ENCODE data around the gene MZT2A.

DNA sequence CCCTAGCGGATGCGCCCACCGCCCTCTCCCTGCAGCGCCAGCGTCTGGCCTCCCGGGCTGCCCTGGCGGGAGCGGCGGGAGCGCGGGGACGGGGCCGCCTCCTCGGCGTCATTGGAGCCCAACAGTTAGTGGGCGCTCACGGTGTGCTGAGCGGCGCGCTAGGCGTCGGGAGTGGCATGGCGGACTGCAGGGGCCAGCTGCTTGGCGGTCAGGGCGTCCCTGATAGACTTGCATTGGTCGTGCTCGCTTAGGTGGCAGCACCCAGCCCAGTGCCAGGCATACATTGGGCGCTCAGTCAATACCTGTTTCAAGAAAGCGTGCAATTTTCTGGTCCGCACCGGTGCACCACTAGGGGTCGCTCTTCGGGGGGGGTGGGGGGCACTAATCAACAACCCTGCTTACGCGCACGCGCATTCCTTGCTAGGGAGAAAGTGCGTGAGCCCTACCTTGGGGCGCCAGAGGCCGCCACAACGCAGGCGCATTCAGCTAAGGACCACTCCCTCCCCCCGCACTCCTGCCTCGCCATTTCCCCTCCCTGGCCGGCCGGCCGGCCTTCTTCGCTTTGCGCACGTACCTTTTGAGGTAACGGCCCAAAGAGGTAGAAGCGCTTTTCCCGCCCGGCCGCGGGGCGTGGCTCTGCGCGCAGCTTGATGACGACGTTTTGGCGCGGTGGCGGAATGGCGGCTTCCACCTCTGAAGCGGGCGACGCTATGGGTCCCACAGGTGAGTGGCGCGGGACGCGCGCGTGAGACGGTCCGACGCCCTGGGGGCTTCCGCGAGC lies 411 bp upstream of the MZT2A start:
- TF ChIP-seq, protein P1, sequence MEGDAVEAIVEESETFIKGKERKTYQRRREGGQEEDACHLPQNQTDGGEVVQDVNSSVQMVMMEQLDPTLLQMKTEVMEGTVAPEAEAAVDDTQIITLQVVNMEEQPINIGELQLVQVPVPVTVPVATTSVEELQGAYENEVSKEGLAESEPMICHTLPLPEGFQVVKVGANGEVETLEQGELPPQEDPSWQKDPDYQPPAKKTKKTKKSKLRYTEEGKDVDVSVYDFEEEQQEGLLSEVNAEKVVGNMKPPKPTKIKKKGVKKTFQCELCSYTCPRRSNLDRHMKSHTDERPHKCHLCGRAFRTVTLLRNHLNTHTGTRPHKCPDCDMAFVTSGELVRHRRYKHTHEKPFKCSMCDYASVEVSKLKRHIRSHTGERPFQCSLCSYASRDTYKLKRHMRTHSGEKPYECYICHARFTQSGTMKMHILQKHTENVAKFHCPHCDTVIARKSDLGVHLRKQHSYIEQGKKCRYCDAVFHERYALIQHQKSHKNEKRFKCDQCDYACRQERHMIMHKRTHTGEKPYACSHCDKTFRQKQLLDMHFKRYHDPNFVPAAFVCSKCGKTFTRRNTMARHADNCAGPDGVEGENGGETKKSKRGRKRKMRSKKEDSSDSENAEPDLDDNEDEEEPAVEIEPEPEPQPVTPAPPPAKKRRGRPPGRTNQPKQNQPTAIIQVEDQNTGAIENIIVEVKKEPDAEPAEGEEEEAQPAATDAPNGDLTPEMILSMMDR (IDR thresholded peaks at IDR 0.05) = peak; percentile 97
- TF ChIP-seq POLR2AphosphoS5 (IDR thresholded peaks at IDR 0.05; ENCODE audit: low read depth, low read length) = peak; percentile 57
- TF ChIP-seq, protein P2, sequence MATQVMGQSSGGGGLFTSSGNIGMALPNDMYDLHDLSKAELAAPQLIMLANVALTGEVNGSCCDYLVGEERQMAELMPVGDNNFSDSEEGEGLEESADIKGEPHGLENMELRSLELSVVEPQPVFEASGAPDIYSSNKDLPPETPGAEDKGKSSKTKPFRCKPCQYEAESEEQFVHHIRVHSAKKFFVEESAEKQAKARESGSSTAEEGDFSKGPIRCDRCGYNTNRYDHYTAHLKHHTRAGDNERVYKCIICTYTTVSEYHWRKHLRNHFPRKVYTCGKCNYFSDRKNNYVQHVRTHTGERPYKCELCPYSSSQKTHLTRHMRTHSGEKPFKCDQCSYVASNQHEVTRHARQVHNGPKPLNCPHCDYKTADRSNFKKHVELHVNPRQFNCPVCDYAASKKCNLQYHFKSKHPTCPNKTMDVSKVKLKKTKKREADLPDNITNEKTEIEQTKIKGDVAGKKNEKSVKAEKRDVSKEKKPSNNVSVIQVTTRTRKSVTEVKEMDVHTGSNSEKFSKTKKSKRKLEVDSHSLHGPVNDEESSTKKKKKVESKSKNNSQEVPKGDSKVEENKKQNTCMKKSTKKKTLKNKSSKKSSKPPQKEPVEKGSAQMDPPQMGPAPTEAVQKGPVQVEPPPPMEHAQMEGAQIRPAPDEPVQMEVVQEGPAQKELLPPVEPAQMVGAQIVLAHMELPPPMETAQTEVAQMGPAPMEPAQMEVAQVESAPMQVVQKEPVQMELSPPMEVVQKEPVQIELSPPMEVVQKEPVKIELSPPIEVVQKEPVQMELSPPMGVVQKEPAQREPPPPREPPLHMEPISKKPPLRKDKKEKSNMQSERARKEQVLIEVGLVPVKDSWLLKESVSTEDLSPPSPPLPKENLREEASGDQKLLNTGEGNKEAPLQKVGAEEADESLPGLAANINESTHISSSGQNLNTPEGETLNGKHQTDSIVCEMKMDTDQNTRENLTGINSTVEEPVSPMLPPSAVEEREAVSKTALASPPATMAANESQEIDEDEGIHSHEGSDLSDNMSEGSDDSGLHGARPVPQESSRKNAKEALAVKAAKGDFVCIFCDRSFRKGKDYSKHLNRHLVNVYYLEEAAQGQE (IDR thresholded peaks at IDR 0.05; ENCODE audit: insufficient read depth in 1 of 2, low read depth in 2 of 2, low read length in 1 of 2) = 0 out of 4 replicates have a peak, but pooled peaks of 1 of the 2 experiments have one; percentile 30

Measured in Panc1 (cell line).